ENCODE measurements around the gene PRLR. TPM values are rescaled to one million over a fixed set of nuclear protein-coding genes. Genes with fewer than 3 reads are reported as not detected.

Gene PRLR
- total RNA-seq, 1 donor from 2014 or later: 5.7 TPM

DNA sequence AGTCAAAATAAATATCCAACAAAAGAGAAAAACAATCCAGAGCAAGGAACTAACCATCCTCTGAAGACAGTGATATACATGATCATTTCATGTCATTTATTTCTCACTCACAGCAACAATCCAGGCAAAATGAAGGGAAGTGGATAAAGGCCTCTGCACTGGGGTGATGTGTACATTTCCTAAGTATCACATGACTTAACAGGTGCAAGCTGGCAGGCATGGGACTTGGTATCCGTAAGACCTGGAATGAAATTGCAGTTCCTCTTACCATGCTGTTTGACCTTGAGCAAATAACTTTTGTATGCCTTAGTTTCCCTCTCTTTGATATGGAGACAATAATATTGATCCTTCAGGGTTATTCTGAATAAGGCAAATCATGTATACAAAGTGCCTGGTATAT, 77.6 kb downstream of the PRLR start:
- no peak for DNase-seq (ENCODE audit: low spot score, unreplicated experiment)
- Mint-ChIP-seq H3K4me3 (ENCODE audit: low read depth) (no peak overlapping the region), H3K36me3 (ENCODE audit: insufficient read depth) (no peaks in the 10 kb centered on the region), H3K9me3 (ENCODE audit: low read depth) (no peaks in the 10 kb centered on the region), H3K27ac (no peak overlapping the region), H3K4me1 (ENCODE audit: low read depth) (peaks cover 4% of the 10 kb centered on the region), H3K27me3 (no peaks in the 10 kb centered on the region)
- TF ChIP-seq CTCF (IDR thresholded peaks at IDR 0.05; ENCODE audit: unreplicated experiment): no peak

DNA sequence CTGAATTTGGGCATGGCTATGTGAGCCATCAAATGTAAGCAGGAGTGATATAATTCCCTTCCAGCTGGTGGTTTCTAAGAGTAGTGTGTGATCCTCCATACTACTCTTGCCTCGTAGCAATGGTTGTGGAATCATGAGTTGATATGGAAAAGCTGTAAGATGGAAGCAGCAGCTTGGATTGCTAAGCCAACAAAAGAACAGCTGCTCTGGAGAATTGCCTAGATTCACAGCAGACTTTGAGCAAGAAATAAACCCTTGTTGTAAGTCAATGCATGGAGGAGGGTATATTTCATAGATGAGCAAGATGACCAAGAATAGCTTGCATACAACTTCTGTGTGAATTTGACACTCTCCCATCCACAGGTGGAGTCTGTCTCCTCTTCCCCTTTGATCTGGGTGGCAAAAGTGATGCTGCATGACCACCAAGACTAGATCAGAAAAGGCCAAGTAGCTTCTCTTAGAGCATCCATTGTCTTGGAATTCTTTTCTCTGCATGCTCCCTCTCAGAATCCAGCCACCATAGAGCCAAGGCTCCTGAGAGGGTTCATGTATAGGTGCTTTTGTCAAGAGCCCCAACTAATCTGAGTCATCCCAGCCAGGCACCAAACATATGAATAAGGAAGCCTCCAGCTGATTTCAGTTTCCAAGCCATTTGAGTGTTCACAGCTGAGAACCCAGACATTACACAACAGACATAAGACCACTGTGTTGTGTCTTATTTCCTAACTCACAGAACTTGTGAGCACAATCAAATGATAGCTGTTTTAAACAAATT, 79.0 kb downstream of the PRLR start:
- no peak for DNase-seq (ENCODE audit: low spot score, unreplicated experiment)
- no peaks in the 10 kb centered on the region for H3K9me3 Mint-ChIP-seq (ENCODE audit: low read depth)
- no peaks in the 10 kb centered on the region for H3K27me3 Mint-ChIP-seq
- no peak for TF ChIP-seq CTCF (IDR thresholded peaks at IDR 0.05; ENCODE audit: unreplicated experiment)
- no peak overlapping the region for H3K27ac Mint-ChIP-seq
- H3K4me1 Mint-ChIP-seq (ENCODE audit: low read depth): peaks cover 4% of the 10 kb centered on the region
- no peaks in the 10 kb centered on the region for H3K36me3 Mint-ChIP-seq (ENCODE audit: insufficient read depth)
- H3K4me3 Mint-ChIP-seq (ENCODE audit: low read depth): no peak overlapping the region

DNA sequence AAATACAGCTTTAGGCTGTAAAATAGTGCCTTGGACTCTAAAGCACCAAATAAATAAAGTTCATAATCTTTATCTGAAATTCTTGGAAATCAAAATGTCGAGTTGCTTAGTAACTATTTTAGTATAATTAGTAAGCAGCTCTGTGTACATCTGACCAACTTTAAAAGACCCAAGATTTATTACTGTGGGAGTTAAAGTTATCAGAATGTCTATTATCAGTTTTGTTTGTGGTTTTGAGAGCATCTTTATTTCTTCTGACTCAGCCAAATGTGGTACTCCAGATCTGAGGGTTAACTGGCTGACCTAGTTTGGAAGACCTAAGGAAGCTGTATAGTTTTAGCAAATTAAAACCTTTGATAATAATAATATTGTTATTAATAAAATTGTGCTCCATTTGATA, 81.2 kb downstream of the PRLR start:
- TF ChIP-seq CTCF (IDR thresholded peaks at IDR 0.05; ENCODE audit: unreplicated experiment): no peak
- no peak for DNase-seq (ENCODE audit: low spot score, unreplicated experiment)
- H3K4me3 Mint-ChIP-seq (ENCODE audit: low read depth): no peak overlapping the region

GRCh38 chr5:35146406-35146805, 83.9 kb downstream of the PRLR start:
- no peak for DNase-seq (ENCODE audit: low spot score, unreplicated experiment)
- H3K9me3 Mint-ChIP-seq (ENCODE audit: low read depth): no peaks in the 10 kb centered on the region
- H3K36me3 Mint-ChIP-seq (ENCODE audit: insufficient read depth): no peaks in the 10 kb centered on the region
- H3K4me1 Mint-ChIP-seq (ENCODE audit: low read depth): peaks cover 3% of the 10 kb centered on the region
- H3K27me3 Mint-ChIP-seq: no peaks in the 10 kb centered on the region
- no peak overlapping the region for H3K4me3 Mint-ChIP-seq (ENCODE audit: low read depth)
- TF ChIP-seq CTCF (IDR thresholded peaks at IDR 0.05; ENCODE audit: unreplicated experiment): no peak
- no peak overlapping the region for H3K27ac Mint-ChIP-seq

More for the DNA sequence above, 81.2 kb downstream of the PRLR start:
- Mint-ChIP-seq H3K4me1 (ENCODE audit: low read depth) (peaks cover 4% of the 10 kb centered on the region), H3K36me3 (ENCODE audit: insufficient read depth) (no peaks in the 10 kb centered on the region), H3K27me3 (no peaks in the 10 kb centered on the region), H3K27ac (no peak overlapping the region), H3K9me3 (ENCODE audit: low read depth) (no peaks in the 10 kb centered on the region)

GRCh38 chr5:35145691-35146317, 84.5 kb downstream of the PRLR start:
- no peaks in the 10 kb centered on the region for H3K36me3 Mint-ChIP-seq (ENCODE audit: insufficient read depth)
- no peaks in the 10 kb centered on the region for H3K27me3 Mint-ChIP-seq
- H3K4me3 Mint-ChIP-seq (ENCODE audit: low read depth): no peak overlapping the region
- H3K27ac Mint-ChIP-seq: no peak overlapping the region
- TF ChIP-seq CTCF (IDR thresholded peaks at IDR 0.05; ENCODE audit: unreplicated experiment): no peak
- peaks cover 3% of the 10 kb centered on the region for H3K4me1 Mint-ChIP-seq (ENCODE audit: low read depth)
- H3K9me3 Mint-ChIP-seq (ENCODE audit: low read depth): no peaks in the 10 kb centered on the region
- DNase-seq (ENCODE audit: low spot score, unreplicated experiment): no peak

Data from progenitor cell of endocrine pancreas (in vitro differentiated cells).